GM13977 (cell line): ENCODE data around the gene KCTD5.

Experiments used
- DNase-seq: peaks from one replicate; pipeline ENCODE4 v3.0.0; 2012; ENCODE audit warnings: low spot score
- CTCF ChIP-seq: IDR thresholded peaks from 2 replicates; pipeline ENCODE4 v1.5.1; 2012; ENCODE audit warnings: mild to moderate bottlenecking, control low read depth; ENCODE audit not compliant: insufficient read depth; ENCODE audit errors: extremely low read depth, missing control alignments
- in situ Hi-C: fragments of 300-500 bp; cut with MboI; formaldehyde crosslinking; loops from one replicate; pipeline ENCODE4 v1.12.0; 2022; ENCODE audit warnings: low sequenced_read_pairs, low pct_unique_long_range_greater_than_20kb, mixed read lengths, inconsistent platforms; ENCODE audit not compliant: unreplicated experiment

The KCTD5 gene

GRCh38 chr16:2752850-2753732, 70.8 kb downstream of the KCTD5 start:
- DNase-seq, result peak; percentile 91
- no peak for TF ChIP-seq CTCF
- in situ Hi-C loops, result no loop called here

- DNase-seq, result no peak
- in situ Hi-C loops, result no loop called here
- TF ChIP-seq CTCF, result no peak
Observed at GRCh38 chr16:2753733-2754020, 71.4 kb downstream of the KCTD5 start.

- no peak for TF ChIP-seq CTCF
- no peak for DNase-seq
- in situ Hi-C loops, result no loop called here
Observed at GRCh38 chr16:2755158-2755557, 72.8 kb downstream of the KCTD5 start.

GRCh38 chr16:2756288-2757015, 74.1 kb downstream of the KCTD5 start:
- no peak for DNase-seq
- no peak for TF ChIP-seq CTCF
- in situ Hi-C loops, result no loop called here

- TF ChIP-seq CTCF, result no peak
- in situ Hi-C loops, result no loop called here
- DNase-seq, result no peak
Observed at GRCh38 chr16:2757344-2757743, 75.0 kb downstream of the KCTD5 start.
